Measurements from ENCODE around the gene NKX2-8.

DNA sequence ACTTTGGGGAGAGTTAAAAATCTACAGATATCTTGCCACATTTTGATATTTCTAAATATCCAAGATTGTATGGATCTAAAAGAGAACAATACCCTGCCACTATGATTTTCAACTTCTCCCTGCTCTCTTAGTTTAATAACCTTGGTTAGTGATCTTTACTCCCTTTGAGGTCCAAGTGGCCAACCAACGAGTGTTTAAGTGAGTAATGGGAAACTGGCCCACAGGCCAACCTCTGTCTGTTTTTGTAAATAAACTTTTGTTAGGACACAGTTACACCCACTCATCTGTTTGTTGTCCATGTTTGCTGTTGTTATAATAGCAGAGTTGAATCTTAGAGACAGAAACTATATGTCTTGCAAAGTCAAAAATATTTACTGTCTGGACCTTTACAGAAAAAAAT lies 31.5 kb downstream of the NKX2-8 start:
- TF ChIP-seq, protein P1, sequence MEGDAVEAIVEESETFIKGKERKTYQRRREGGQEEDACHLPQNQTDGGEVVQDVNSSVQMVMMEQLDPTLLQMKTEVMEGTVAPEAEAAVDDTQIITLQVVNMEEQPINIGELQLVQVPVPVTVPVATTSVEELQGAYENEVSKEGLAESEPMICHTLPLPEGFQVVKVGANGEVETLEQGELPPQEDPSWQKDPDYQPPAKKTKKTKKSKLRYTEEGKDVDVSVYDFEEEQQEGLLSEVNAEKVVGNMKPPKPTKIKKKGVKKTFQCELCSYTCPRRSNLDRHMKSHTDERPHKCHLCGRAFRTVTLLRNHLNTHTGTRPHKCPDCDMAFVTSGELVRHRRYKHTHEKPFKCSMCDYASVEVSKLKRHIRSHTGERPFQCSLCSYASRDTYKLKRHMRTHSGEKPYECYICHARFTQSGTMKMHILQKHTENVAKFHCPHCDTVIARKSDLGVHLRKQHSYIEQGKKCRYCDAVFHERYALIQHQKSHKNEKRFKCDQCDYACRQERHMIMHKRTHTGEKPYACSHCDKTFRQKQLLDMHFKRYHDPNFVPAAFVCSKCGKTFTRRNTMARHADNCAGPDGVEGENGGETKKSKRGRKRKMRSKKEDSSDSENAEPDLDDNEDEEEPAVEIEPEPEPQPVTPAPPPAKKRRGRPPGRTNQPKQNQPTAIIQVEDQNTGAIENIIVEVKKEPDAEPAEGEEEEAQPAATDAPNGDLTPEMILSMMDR (IDR thresholded peaks at IDR 0.05; ENCODE audit: insufficient read depth, low read length), result no peak
- no peak for TF ChIP-seq POLR2AphosphoS5 (IDR thresholded peaks at IDR 0.05; ENCODE audit: low read depth)
- TF ChIP-seq, protein P2, sequence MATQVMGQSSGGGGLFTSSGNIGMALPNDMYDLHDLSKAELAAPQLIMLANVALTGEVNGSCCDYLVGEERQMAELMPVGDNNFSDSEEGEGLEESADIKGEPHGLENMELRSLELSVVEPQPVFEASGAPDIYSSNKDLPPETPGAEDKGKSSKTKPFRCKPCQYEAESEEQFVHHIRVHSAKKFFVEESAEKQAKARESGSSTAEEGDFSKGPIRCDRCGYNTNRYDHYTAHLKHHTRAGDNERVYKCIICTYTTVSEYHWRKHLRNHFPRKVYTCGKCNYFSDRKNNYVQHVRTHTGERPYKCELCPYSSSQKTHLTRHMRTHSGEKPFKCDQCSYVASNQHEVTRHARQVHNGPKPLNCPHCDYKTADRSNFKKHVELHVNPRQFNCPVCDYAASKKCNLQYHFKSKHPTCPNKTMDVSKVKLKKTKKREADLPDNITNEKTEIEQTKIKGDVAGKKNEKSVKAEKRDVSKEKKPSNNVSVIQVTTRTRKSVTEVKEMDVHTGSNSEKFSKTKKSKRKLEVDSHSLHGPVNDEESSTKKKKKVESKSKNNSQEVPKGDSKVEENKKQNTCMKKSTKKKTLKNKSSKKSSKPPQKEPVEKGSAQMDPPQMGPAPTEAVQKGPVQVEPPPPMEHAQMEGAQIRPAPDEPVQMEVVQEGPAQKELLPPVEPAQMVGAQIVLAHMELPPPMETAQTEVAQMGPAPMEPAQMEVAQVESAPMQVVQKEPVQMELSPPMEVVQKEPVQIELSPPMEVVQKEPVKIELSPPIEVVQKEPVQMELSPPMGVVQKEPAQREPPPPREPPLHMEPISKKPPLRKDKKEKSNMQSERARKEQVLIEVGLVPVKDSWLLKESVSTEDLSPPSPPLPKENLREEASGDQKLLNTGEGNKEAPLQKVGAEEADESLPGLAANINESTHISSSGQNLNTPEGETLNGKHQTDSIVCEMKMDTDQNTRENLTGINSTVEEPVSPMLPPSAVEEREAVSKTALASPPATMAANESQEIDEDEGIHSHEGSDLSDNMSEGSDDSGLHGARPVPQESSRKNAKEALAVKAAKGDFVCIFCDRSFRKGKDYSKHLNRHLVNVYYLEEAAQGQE (IDR thresholded peaks at IDR 0.05; ENCODE audit: insufficient replicate concordance, low read depth), result no peak
